Measurements from ENCODE around the gene PDP2. TPM values are rescaled to one million over a fixed set of nuclear protein-coding genes. Genes with fewer than 3 reads are reported as not detected.

The PDP2 gene
- total RNA-seq, 4 donors from 2014 or later, result 12.3 to 29.9 (median 15.5) TPM

DNA sequence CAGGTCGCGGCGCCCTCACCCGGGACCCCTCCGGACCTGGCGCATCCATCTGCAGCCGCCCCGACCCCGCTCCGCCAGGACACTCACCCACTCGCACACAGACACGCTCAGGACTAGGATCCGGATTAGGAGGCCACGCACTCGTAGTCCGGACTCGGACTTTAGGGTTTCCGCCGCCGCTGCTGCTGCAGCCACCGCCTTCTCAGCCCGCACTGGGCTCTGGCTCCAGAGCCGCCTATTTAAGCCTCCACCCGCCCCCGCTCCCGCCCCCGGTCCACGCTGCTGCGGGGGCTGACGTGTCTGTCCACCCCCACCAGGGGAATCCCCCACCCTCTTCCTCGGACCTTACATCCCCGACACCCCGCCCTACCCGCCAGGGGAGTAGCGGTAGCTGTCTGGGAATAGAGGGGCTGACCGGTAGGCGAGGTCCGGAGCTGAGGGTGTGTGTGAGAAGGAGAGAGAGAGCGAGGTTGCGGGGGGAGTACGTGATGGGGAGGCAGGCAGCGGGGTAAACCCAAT lies 45.1 kb downstream of the PDP2 start, which contains the start of gene RRAD:
Gene RRAD (minus strand): TSS at position 214 of the 519 bp plus-strand sequence. CDS start 356 bp downstream, outside the sequence.
- H3K27me3 ChIP-seq, result peaks cover 0 to 21% of the 10 kb centered on the region in 2 donors
- TF ChIP-seq, protein P1, sequence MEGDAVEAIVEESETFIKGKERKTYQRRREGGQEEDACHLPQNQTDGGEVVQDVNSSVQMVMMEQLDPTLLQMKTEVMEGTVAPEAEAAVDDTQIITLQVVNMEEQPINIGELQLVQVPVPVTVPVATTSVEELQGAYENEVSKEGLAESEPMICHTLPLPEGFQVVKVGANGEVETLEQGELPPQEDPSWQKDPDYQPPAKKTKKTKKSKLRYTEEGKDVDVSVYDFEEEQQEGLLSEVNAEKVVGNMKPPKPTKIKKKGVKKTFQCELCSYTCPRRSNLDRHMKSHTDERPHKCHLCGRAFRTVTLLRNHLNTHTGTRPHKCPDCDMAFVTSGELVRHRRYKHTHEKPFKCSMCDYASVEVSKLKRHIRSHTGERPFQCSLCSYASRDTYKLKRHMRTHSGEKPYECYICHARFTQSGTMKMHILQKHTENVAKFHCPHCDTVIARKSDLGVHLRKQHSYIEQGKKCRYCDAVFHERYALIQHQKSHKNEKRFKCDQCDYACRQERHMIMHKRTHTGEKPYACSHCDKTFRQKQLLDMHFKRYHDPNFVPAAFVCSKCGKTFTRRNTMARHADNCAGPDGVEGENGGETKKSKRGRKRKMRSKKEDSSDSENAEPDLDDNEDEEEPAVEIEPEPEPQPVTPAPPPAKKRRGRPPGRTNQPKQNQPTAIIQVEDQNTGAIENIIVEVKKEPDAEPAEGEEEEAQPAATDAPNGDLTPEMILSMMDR (IDR thresholded peaks at IDR 0.05), result peak in 1 of 5 experiments; percentile 19
- TF ChIP-seq POLR2A (IDR thresholded peaks at IDR 0.05) (no peak), EP300 (IDR thresholded peaks at IDR 0.05) (peak in 1 of 2 donors; percentile 55)
- H3K27ac ChIP-seq, result peak within 1 kb of the TSS; percentile 28 to 86 (median 68)
- peak within 1 kb of the TSS; percentile 23 to 65 (median 53) for H3K4me3 ChIP-seq
- DNase-seq (ENCODE audit: low spot score in 2 of 2), result no peak
- 3 to 6% methylated on average over 24 to 42 of the region's 42 CpGs for WGBS, 2 donors
- H3K9me3 ChIP-seq, result no peaks in the 10 kb centered on the region
- H3K4me1 ChIP-seq, result peaks cover 0 to 46% (median 7%) of the 10 kb centered on the region in 4 donors
- H3K36me3 ChIP-seq, result peaks cover 0 to 16% (median 0%) of the 10 kb centered on the region in 3 donors

- H3K4me1 ChIP-seq, result peaks cover 0 to 46% (median 7%) of the 10 kb centered on the region in 4 donors
- no peaks in the 10 kb centered on the region for H3K9me3 ChIP-seq
- H3K36me3 ChIP-seq, result peaks cover 0 to 25% (median 0%) of the 10 kb centered on the region in 3 donors
- H3K27ac ChIP-seq, result peak overlapping the region in 3 of 4 donors; percentile 58 to 86 (median 79)
- no peak overlapping the region for H3K4me3 ChIP-seq
- DNase-seq (ENCODE audit: low spot score in 2 of 2), result no peak
- peaks cover 0 to 21% of the 10 kb centered on the region in 2 donors for H3K27me3 ChIP-seq
- WGBS, 2 donors, result 53 to 76% methylated on average over 3 to 5 of the region's 5 CpGs
- TF ChIP-seq EP300 (IDR thresholded peaks at IDR 0.05) (no peak), POLR2A (IDR thresholded peaks at IDR 0.05) (no peak)
- TF ChIP-seq, protein P1 (IDR thresholded peaks at IDR 0.05), result no peak
Measured at GRCh38 chr16:66926171-66926947, 46.0 kb downstream of the PDP2 start.

DNA sequence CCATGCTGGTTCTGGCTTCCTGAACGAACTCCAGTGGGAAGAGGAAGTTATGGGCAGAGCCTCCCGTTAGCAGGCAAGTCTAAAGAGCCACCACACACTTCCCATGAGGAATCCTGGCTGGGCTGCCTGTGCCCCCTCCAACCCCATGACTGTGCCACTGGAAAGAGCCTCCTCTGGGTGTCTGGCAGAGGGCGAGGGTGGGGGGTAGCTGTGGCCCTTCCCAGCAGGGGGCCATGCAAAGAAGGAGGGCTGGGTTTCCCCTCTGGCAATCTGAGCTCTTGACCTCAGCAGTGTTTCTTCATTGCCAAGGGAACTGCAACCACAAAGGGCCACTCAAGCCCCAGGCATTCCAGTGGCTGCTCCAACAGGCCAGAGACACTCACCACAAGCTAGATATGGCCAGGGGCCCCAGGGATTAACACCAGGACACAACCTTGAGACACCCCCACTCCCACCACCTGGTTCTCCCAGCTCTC lies 46.7 kb downstream of the PDP2 start:
- no peaks in the 10 kb centered on the region for H3K9me3 ChIP-seq
- H3K27me3 ChIP-seq, result peaks cover 0 to 21% of the 10 kb centered on the region in 2 donors
- TF ChIP-seq POLR2A (IDR thresholded peaks at IDR 0.05) (no peak), EP300 (IDR thresholded peaks at IDR 0.05) (no peak)
- TF ChIP-seq, protein P1 (IDR thresholded peaks at IDR 0.05), result no peak
- 6 to 21% methylated on average over 2 of the region's 3 CpGs for WGBS, 2 donors
- no peak for DNase-seq (ENCODE audit: low spot score in 2 of 2)
- no peak overlapping the region for H3K4me3 ChIP-seq
- peak overlapping the region in 2 of 4 donors; percentile 79 to 86 for H3K27ac ChIP-seq
- H3K36me3 ChIP-seq, result peaks cover 0 to 28% (median 0%) of the 10 kb centered on the region in 3 donors
- H3K4me1 ChIP-seq, result peaks cover 0 to 42% (median 7%) of the 10 kb centered on the region in 4 donors

- 92% methylated on average over 8 of the region's 8 CpGs for WGBS, 2 donors
- no peak for DNase-seq (ENCODE audit: low spot score in 2 of 2)
- no peaks in the 10 kb centered on the region for H3K9me3 ChIP-seq
- peaks cover under 1 to 49% (median 16%) of the 10 kb centered on the region in 4 donors for H3K4me1 ChIP-seq
- H3K27ac ChIP-seq, result no peak overlapping the region
- TF ChIP-seq POLR2A (IDR thresholded peaks at IDR 0.05) (no peak), EP300 (IDR thresholded peaks at IDR 0.05) (no peak)
- TF ChIP-seq, protein P1 (IDR thresholded peaks at IDR 0.05), result no peak
- no peak overlapping the region for H3K4me3 ChIP-seq
- peaks cover 0 to 32% (median 0%) of the 10 kb centered on the region in 3 donors for H3K36me3 ChIP-seq
- peaks cover 0 to 21% of the 10 kb centered on the region in 2 donors for H3K27me3 ChIP-seq
Measured at GRCh38 chr16:66927918-66928649, 47.8 kb downstream of the PDP2 start.

Measured in tibial nerve (tissue), 4 donors.